CD4-positive, alpha-beta T cell treated with Interleukin-6 for 4 hours (primary cell): ENCODE data around the gene WDFY3.

Experiments used
- DNase-seq: peaks from one replicate; pipeline ENCODE4 v3.0.0-alpha.2; 2020; ENCODE audit warnings: mixed read lengths

Gene WDFY3

DNA sequence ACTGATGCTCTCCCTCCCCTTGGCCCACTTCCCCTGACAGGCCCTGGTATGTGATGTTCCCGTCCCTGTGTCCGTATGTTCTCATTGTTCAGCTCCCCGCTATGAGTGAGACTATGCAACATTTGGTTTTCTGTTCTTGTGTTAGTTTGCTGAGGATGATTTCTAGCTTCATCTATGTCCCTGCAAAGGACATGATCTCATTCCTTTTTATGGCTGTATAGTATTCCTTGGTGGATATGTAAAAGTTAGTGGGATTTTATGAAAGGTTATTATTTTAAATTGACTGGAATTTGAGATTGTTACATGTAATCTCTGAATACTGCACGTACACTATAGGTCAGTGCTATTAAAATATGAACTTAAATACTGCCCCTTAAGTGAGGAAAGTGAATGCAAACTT is 184.0 kb downstream of the WDFY3 start:
- no peak for DNase-seq

DNA sequence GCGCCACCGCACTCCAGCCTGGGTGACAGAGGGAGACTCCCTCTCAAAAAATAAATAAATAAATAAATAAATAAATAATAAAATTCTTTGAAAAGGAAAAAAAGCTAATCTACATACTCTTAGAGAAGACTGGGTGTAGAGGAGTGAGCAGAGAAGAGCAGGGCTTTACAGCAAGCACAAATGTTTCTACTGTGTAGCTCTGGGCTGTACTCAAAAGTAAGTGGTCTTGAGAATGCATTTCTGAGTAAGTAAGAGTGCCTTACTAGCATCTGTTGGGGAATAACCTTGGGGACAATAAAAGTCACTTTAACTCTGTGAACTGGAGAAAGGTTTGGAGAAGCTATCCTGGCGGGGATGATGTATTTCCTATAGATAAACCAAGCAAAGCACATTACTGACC is 185.8 kb downstream of the WDFY3 start:
- no peak for DNase-seq

DNA sequence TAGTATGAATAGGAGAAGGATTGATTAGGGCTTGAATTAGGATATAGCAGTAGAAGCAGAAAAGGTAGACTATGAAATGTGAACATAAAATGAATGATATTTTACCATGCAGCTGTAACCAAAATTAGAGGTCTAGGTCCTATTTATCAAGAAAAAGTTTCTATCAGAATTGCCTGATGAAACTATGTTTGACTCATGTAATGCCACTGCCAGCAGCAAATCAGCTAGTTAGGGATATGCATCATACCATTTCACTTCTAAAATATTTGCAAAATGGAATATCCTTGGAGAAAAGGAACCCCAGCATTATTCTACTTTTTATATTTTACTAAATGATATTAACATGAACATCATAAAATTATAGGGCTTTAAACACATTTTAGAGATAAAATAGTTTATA is 188.4 kb downstream of the WDFY3 start:
- no peak for DNase-seq

DNA sequence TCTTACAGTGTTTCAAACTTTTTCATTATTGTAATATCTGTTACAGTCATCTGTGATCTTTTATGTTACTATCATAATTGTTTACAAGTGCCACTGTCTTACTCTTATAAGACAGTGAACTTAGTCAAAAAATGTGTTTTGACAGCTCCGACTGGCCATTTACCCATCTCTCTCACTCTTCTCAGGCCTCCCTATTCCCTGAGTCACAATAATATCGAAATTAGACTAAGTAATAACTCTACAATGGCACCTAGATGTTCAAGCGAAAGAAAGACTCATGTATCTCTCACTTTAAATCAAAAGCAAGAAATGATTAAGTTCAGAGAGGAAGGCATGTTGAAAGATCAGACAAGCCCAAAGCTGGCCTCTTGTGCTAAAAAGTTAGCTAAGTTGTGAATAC is 199.3 kb downstream of the WDFY3 start:
- no peak for DNase-seq

DNA sequence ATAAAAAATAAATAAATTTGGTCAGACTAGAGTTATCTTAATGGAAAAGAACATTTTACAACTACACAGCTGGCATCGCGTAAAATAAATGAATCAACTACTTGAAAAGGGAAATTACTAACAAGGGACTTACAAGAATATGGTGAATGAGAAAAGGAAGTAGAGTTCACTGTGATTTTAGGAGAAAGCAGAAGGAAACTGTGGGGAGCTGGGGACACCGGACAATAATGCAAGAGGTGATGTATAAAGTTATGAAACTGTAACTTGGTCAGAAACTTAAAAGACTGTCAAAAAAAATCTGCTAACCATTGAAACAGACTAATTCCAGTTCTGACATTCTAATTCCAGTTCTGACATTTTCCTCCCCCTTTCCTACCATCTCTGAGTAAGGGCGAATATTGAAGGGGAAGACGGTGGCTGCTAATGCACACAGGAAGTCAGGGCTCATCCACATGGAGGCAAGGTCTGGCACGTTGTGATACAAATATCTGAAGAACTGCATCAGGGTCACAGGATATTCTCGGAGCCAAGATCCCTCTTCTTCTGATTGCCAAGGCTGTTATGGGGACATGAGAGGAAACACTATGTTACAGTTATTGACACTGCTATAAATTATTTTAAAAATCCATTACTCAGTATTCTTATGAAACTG is 213.0 kb downstream of the WDFY3 start:
- DNase-seq = no peak

DNA sequence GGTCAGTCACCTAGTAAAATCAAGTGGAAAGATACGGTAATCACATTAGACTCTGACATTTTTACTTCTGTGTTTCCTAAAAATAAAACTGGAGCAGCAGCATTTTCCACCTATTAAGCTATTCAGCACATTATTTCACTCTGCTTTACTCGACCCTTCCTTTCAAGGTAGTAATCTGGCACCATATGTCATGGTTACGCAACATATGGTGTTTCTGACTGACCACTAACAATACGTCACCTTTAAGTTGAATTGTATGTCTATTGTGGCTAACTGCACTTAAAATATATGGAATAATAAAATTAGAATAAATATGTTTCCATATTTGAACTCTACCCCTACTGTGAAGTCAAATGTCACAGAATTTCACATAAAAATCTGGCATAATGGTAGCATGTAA is 214.8 kb downstream of the WDFY3 start:
- DNase-seq = no peak

DNA sequence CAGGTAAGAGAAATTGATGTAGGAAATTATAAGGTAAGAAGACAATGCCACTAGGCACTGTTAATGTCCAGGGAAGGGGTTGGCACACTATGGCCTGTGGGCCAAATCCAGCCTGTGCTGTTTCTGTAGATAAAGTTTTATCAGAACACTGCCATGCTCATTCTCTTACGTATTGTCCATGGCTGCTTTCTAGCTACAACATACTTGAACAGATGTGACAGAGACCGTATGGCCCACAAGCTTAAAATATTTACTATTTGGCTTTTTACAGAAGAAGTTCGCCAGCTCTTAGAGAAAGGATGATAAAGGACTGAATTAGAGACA is 215.6 kb downstream of the WDFY3 start:
- DNase-seq = no peak

DNA sequence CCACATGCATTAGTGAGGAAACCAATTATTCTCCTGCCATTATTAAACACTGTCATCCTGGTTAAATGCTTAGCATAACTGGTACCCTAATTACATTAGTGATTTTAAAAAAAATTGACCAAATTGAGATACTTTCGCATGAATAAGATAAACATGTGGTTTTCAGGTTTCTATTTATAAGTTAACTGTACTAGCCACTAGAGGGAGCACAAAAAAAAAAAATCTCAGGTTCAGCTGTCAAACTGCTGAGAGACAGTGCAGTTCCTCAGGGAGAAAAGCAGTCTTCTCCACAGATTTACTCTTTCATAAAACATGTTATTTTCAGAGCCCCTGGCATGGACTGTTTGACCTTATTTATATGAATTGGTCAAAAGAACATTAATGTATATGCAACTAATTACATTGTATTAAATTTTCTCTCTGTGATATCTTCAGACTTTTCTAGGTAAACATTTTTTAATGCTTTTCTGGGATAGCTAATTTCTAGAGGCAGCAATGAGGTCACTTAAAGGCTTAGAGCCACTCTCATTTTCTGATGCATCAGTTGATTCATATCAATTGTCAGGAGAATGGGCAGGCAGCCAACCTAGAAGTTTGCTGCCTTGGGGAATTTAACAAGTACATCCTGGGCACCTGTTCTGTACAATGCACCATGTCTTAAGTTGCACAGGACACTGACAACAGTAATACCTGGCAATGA is 216.1 kb downstream of the WDFY3 start:
- DNase-seq = no peak

DNA sequence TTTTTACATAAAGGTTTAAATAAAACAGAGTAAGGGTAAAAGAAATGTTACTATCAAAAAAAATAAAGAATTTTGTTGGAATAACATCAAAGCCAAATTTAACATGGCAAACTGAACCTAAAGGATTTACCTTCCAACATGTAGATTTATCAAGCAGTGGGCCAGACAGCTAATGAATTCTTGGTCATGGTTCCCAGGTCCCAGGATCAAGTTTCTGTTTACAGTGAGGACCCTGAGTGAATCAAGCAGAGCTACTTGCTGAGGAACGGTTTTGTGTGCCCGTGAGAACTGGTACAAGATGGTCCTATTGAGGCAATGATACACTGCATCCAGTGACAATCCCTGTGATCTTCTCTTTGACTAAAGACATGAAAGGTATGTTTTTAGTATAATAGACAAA is 226.4 kb downstream of the WDFY3 start:
- no peak for DNase-seq

DNA sequence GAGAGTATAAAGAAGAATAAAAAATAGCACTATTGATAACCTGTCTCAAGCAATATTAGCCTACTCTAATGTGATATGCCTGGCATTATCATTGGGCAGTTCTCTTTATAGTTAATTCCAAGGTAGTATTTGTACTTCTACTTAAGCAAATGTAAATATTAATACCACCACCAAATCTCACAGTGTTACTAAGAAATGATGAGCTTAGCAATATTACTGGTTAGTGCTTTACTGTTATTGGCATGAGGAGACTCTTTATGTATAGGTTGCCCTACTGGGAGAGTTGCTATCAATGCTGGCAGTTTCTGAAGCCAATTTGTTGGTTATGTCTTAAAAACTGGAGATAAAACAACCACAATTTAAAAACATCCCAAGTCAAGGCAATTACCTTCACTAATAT is 227.9 kb downstream of the WDFY3 start:
- DNase-seq = no peak

DNA sequence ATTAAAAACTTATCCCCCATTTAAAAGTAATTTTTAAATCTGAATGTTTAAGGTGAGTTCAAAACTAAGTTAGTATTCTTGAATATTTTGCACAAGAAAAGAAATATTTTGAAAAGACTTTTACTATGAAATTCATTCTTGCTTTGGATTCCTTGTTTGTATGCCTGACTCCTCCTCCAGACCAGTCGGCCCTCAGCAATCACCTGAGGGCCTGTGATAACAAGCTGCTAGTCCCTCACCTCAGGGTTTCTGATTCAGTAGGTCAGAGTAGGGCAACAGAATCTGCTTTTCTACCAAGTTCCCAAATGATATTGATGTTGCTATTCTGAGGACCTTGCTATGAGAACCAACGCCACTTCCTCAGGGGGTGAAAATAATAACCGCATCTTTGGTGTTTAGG is 228.8 kb downstream of the WDFY3 start:
- DNase-seq = no peak

DNA sequence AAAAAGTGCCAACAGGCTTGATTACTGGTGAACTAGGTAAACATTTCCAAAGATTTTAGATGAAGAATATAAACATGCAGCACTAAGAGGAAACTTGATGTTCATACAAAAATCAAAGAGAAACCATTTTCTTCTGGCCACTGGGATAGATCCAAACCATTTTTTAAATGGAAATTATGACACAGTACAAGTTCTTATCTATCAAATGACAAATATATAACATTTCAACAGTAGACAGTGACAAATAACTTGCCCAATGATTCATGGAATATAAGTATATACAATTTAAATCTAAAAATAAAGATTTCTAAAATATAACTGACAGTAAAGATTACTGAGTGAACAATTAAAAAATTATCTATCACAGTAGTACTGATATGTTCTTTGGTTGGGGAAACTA is 232.5 kb downstream of the WDFY3 start:
- no peak for DNase-seq

DNA sequence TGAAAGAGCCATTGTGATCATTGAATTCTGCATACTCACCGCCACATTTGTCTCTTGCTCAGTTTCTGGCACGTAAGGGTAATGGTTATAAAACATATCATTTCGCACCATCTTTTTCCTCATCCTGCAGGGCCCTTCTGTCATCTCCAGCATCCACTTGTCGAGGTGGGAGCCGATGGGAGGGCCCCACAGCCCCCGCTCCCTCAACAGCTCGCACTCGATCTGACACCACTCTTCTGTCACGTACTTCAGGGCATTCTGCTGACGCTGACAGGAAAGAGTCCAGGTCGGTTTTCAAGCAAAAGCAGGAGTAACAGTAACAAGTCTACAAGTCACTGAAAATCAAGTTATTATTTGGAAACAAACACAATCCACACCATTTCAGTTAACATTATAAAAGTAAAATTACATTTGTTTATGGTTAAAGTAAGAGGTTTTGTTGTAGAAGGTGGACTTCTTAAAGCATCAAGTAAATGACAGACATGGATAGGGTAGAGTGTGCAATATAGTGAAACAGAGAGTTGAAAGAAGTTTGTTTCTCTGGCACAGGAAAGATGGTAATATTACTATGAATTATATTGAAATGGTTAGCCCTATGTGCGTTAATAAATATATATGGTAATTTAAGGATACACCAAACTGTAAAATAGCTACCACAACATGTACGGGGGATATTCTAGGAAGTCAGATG is 233.0 kb downstream of the WDFY3 start:
- no peak for DNase-seq

DNA sequence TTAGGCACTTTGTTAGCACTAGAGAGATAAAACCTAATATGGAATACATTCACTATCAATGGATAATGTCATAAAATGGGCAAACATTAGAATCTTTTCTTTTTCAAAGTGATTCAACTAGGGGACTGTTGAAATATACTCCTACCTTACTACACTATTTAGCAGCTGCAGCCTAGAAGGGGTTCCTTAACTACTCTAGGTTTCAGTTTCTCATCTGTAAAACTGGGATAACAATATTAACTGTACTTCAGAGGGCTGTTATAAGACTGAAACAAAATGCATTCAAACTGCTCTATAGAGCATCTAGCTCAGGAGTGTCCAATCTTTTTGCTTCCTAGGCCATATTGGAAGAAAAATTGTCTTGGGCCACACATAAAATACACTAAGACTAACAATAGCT is 236.1 kb downstream of the WDFY3 start:
- DNase-seq = no peak

DNA sequence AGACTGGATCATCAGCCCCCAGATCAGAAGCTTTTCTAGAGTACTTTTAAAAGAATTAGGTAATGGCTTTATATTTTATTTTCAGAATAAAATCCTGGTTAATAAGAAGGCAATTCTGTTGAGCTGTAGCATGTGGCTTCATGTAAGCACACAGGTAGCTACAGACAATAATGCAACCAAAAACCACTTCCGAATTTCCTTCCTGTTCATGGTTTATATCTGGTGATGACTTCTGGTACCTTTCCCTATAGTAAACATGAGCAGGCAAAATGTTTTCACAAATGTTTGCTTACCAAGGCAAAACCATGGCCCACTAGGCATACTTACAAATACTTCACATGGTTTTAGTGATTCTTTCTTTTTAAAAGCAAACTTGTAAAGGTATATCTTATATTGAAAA is 239.0 kb downstream of the WDFY3 start:
- no peak for DNase-seq

DNA sequence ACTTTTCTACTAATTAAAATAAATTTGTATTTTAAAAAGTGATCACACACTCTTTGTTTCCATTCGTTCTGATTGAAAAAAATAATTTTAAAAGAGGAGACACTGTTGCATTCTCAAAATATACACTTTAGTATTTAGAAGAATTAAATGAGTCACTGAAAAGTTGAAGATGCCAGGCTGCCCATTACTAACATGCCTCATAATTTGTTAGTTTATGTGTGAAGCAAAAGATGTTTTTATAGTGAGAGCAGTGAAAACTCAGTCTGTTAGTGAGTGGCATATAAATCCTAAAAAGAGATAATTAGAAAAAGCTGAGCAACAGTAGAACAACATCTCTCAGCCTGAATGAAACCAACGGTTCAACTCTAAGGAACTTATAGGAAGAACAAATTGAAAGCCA is 240.1 kb downstream of the WDFY3 start:
- no peak for DNase-seq

DNA sequence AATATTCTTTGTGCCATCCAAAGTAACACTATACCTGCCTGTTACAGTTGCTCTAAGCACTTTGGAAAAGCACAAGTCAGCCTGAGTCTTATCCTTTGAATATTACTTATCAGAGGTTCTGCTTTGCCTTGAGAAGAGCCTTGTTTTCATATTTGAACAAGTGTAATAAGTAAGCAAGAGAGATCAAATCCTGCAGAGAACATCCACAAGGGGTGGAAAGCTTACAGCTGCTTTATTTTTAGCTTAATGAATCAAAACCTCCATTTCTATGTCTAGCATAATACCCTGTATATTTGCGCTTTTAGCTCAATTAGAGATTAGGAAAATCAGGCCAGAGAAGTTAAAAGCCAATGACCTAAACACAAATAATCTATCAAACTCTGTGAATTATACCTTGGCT is 243.8 kb downstream of the WDFY3 start:
- no peak for DNase-seq

DNA sequence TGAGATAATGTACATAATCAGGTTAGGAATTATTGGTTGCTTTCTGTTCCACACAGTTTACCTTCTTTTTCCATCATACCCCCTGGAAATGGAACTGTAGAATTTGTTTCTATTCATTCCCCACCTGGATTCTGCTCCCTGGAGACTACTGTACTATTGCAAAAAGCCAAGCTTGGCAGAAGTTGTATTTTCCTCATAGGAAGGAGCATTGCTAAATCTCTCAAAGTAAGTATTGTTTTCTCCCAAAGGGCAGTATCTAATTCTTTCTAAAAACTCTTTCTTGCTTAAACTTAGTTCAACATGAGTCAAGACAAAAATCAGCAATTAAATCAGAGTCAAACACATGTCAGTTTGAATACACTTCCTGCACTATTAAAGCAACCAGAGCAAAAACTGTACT is 247.4 kb downstream of the WDFY3 start:
- no peak for DNase-seq

DNA sequence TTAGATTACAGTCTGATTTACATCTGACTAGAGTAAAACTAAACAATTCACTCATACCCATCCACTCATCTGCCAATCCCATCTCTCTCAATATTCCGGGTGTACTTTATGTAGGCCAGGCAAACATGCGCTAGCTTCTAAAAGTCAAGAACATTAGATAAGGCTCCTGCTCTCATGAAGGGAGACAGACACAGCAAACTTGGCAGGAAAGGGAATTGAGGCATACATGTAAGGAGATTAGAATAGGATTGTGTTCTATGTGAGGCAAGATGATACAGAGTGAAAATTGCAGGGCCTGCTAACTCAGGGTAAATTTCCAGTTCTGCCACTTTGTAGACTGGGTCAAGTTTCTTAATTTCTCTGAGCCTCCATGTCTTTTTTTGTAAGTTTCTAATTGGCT is 247.8 kb downstream of the WDFY3 start:
- no peak for DNase-seq

DNA sequence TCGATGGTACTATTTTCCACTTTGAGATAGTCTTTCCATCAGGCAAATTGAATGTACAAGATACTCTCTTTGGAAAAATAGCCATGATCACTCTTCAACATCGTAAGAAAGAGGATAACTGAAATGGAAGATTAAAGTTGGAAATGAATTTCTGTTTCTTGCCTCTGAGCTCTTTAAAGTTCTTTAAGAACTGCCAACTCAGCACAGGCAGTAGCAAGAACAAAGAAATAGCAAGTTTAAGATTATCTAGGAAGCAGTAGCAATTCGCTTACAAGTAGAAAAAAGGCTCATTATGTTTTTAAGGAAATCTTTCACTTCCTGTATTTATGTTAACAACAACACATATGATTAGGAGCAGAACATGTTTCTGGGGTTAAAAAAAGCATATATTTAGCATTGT is 255.9 kb downstream of the WDFY3 start:
- no peak for DNase-seq

DNA sequence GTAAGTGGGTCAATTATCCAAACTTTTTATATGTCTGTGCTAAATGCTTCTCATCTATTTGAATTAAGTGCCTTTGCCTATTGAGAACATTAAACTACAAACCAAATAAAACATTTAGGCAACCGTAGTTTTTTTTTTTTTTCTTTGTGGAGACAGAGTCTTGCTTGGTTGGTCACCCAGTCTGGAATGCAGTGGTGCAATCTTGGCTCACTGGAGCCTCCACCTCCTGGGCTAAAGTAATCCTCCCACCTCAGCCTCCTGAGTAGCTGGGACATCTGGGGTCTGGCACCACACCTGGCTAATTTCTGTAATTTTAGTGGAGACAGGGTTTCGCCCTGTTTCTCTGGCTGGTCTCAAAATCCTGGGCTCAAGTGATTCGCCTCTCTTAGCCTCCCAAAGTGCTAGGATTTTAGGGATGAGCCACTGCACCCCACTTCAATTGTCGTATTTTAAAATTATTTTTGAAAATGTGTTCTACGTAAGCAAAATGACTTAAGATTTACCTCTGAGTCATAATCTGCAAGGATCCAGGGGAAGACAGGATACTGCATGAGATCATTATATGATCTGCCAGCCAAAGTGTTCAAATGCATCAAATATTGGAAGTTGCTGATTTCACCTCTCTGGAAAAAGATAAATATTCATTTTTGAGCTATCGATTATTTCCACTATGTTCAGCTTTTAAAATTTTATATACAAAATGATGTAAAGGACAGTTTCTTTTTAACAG is 257.9 kb downstream of the WDFY3 start:
- DNase-seq = no peak

DNA sequence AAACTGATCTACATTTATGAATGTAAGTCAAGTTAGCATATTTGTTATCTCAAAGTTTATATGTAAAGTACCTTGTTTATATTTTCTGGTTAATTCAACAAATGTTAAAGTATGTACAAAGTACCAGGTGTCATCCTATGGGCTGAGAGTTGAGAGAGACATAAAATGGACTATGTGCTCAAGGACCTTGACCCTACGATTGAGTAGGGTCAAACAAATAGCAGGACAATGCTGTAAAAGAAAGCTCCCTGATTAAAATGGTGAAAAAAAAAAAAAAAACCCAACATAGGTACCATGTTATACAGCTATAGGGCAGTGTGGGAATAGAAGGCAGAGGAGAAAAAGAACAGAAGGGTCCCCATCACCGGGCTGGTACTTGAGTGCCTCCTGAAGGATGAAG is 260.2 kb downstream of the WDFY3 start:
- no peak for DNase-seq

DNA sequence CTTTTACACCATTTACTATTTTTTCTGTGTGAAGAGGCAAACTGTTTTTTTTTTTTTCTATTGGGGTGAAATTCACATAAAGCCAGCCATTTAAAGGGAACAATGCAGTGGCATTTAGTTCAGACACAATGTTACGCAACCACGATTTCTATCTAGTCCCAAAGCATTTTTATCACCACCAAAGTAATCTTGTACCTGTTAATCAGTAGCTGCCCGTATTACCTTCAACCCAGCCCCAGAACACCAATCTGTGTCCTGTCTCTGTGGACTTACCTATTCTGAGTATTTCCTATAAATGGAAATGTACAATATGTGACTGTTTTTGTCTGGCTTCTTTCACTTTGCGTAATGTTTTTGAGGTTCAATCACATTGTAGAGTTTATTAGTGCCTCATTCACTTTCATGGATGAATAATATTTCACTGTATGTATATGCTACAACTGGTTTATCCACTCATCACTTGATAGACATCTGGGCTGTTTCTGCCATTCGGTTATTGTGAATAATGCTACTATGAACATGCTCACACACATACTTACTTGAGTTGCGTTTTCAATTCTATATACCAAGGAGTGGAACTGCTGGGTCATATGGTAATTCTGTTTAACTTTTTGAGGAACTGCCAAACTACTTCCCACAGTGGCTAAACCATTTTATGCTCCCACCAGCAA is 267.4 kb downstream of the WDFY3 start:
- no peak for DNase-seq
